ENCODE data around the gene MICAL2.

Gene MICAL2

GRCh38 chr11:12282676-12283075 is 172.3 kb downstream of the MICAL2 start:
- Histone ChIP-seq H3K4me1 (no peaks in the 10 kb centered on the region), H3K36me3 (ENCODE audit: control insufficient read depth, insufficient read depth, low read length) (no peaks in the 10 kb centered on the region), H3K4me3 (ENCODE audit: low read depth, low read length) (no peak overlapping the region), H3K9ac (no peak overlapping the region), H3K27me3 (ENCODE audit: control insufficient read depth, insufficient read depth, low read length) (no peaks in the 10 kb centered on the region), H3K27ac (no peak overlapping the region), H3K9me3 (ENCODE audit: control insufficient read depth, low read length) (no peaks in the 10 kb centered on the region), H2AFZ (no peak overlapping the region), H3K79me2 (no peaks in the 10 kb centered on the region), H3K4me2 (ENCODE audit: low read length) (no peak overlapping the region)
- no peak for TF ChIP-seq CTCF (IDR thresholded peaks at IDR 0.05)

DNA sequence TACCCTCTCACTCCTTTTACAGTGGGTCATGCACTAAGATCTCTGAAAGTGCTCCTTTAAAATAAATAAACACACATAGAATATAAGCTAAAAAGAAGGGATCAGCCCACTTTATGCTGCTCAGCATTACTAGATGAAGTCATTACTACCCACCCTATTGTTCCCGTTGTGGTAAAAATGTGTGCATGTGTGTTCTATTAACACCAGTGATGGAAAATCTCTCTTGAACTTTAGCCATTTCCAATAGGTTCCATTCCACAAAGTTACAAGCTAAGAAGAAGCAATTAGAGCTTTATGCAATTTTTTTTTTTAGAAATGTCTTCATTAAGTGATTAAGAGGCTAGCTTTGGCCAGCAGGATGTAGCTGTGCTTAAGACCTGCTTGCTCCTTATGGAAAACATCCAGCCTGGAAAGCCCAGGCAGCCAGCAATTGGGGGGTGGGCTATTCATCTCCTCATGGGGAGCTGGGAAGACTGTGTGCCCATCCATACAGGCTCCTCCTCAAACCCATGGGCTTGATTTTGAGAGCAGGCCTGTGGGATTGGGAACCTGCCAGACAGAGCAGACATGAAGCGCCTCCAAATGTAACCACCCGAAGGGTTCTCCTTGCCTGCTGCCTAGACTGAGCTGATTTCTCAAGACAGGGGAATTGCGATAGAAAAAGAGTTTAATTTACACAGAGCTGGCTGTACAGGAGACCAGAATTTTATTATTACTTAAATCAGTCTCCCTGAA is 174.1 kb downstream of the MICAL2 start:
- H3K9me3 ChIP-seq (ENCODE audit: control insufficient read depth, low read length) = no peaks in the 10 kb centered on the region
- no peaks in the 10 kb centered on the region for H3K36me3 ChIP-seq (ENCODE audit: control insufficient read depth, insufficient read depth, low read length)
- no peaks in the 10 kb centered on the region for H3K4me1 ChIP-seq
- H3K4me2 ChIP-seq (ENCODE audit: low read length) = no peak overlapping the region
- H3K9ac ChIP-seq = no peak overlapping the region
- no peak overlapping the region for H3K4me3 ChIP-seq (ENCODE audit: low read depth, low read length)
- H2AFZ ChIP-seq = no peak overlapping the region
- TF ChIP-seq CTCF (IDR thresholded peaks at IDR 0.05) = no peak
- H3K27me3 ChIP-seq (ENCODE audit: control insufficient read depth, insufficient read depth, low read length) = no peaks in the 10 kb centered on the region
- H3K79me2 ChIP-seq = no peaks in the 10 kb centered on the region
- no peak overlapping the region for H3K27ac ChIP-seq

- H3K9me3 ChIP-seq (ENCODE audit: control insufficient read depth, low read length) = no peaks in the 10 kb centered on the region
- no peak overlapping the region for H3K4me2 ChIP-seq (ENCODE audit: low read length)
- H3K9ac ChIP-seq = no peak overlapping the region
- no peaks in the 10 kb centered on the region for H3K79me2 ChIP-seq
- no peak overlapping the region for H3K27ac ChIP-seq
- no peak for TF ChIP-seq CTCF (IDR thresholded peaks at IDR 0.05)
- H3K4me3 ChIP-seq (ENCODE audit: low read depth, low read length) = no peak overlapping the region
- no peaks in the 10 kb centered on the region for H3K4me1 ChIP-seq
- H3K36me3 ChIP-seq (ENCODE audit: control insufficient read depth, insufficient read depth, low read length) = no peaks in the 10 kb centered on the region
- H2AFZ ChIP-seq = no peak overlapping the region
- no peaks in the 10 kb centered on the region for H3K27me3 ChIP-seq (ENCODE audit: control insufficient read depth, insufficient read depth, low read length)
Observed at GRCh38 chr11:12285106-12285505, 174.7 kb downstream of the MICAL2 start.

DNA sequence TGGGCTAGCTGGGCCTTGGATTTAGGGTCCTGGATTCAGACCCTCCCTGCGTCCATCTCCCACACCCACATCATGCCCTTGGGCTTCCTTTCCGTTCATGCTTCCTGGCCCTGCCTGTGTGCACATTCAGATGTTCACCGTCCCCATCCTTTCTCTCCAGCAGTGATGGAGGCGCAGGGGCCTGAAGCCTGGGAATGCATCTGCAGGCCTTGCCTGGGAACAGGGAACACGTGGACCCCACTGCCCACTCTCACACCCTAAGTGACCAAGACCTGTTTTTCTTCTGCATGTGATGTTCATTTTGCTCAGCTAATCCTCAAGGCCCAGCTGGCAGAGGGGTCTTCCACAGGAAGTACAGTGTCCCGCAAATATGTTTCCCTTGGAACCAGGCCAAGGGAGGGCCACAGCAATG is 175.4 kb downstream of the MICAL2 start:
- no peaks in the 10 kb centered on the region for H3K36me3 ChIP-seq (ENCODE audit: control insufficient read depth, insufficient read depth, low read length)

More for the DNA sequence above, 175.4 kb downstream of the MICAL2 start:
- Histone ChIP-seq H3K9me3 (ENCODE audit: control insufficient read depth, low read length) (no peaks in the 10 kb centered on the region), H3K4me3 (ENCODE audit: low read depth, low read length) (no peak overlapping the region), H3K79me2 (no peaks in the 10 kb centered on the region), H3K4me2 (ENCODE audit: low read length) (no peak overlapping the region), H3K27ac (no peak overlapping the region), H3K27me3 (ENCODE audit: control insufficient read depth, insufficient read depth, low read length) (no peaks in the 10 kb centered on the region), H3K9ac (no peak overlapping the region), H2AFZ (no peak overlapping the region), H3K4me1 (no peaks in the 10 kb centered on the region)
- TF ChIP-seq CTCF (IDR thresholded peaks at IDR 0.05) = no peak

Data from parathyroid adenoma (tissue), 2 donors.